HepG2 (cell line): ENCODE measurements around the gene CCDC121. TPM values are rescaled to one million over a fixed set of nuclear protein-coding genes. Genes with fewer than 3 reads are reported as not detected.

ENCODE experiments used
- BCL3 ChIP-seq: sonication (generic); formaldehyde crosslinking; IDR thresholded peaks from 2 replicates; pipeline ENCODE4 v1.5.1; 2020; ENCODE audit warnings: mild to moderate bottlenecking, missing genetic modification reagents, moderate library complexity
- BRF2 ChIP-seq: sonication (generic); formaldehyde crosslinking; IDR thresholded peaks from 2 replicates; pipeline ENCODE4 v1.8.1; 2022; ENCODE audit warnings: mild to moderate bottlenecking, missing genetic modification reagents
- CAMTA2 ChIP-seq: sonication (generic); formaldehyde crosslinking; IDR thresholded peaks from 2 replicates; pipeline ENCODE4 v1.4.0; 2020; ENCODE audit warnings: mild to moderate bottlenecking, missing genetic modification reagents, borderline replicate concordance
- CBX1 ChIP-seq: IDR thresholded peaks from one replicate; pipeline ENCODE4 v1.6.1; 2016; ENCODE audit warnings: antibody characterized with exemption, low read depth
- GZF1 ChIP-seq: sonication (generic); formaldehyde crosslinking; IDR thresholded peaks from 2 replicates; pipeline ENCODE4 v1.5.1; 2020; ENCODE audit warnings: mild to moderate bottlenecking, missing genetic modification reagents
- HHEX ChIP-seq: IDR thresholded peaks from 2 replicates; pipeline ENCODE4 v1.6.1; 2016; ENCODE audit warnings: control low read depth
- HIVEP1 ChIP-seq: sonication (generic); formaldehyde crosslinking; IDR thresholded peaks from 2 replicates; pipeline ENCODE4 v1.4.0; 2020; ENCODE audit warnings: mild to moderate bottlenecking, missing genetic modification reagents
- KDM5B ChIP-seq: sonication (generic); formaldehyde crosslinking; IDR thresholded peaks from 2 replicates; pipeline ENCODE4 v1.4.0; 2020; ENCODE audit warnings: missing genetic modification reagents, mild to moderate bottlenecking, borderline replicate concordance
- KDM6A ChIP-seq: IDR thresholded peaks from 2 replicates; pipeline ENCODE4 v1.6.1; 2016; ENCODE audit warnings: low read depth
- MBD4 ChIP-seq: IDR thresholded peaks from 2 replicates; pipeline ENCODE4 v1.6.1; 2012; ENCODE audit warnings: low read length, inconsistent platforms, borderline replicate concordance
- MED8 ChIP-seq: sonication (generic); formaldehyde crosslinking; IDR thresholded peaks from 2 replicates; pipeline ENCODE4 v1.8.1; 2023; ENCODE audit warnings: mild to moderate bottlenecking, missing genetic modification reagents; ENCODE audit not compliant: insufficient replicate concordance
- MYPOP ChIP-seq: sonication (generic); formaldehyde crosslinking; IDR thresholded peaks from 2 replicates; pipeline ENCODE4 v1.8.1; 2023; ENCODE audit warnings: mild to moderate bottlenecking, moderate library complexity, missing genetic modification reagents
- NFKB2 ChIP-seq: sonication (generic); formaldehyde crosslinking; IDR thresholded peaks from 2 replicates; pipeline ENCODE4 v1.4.0; 2020; ENCODE audit warnings: missing genetic modification reagents, borderline replicate concordance
- NR2F1 ChIP-seq, 2 experiments: fragments of 450-650 bp in 1 of 2; formaldehyde crosslinking in 1 of 2; IDR thresholded peaks; 2 replicates each; pipeline versions ENCODE4 v1.5.0 to v1.6.1; 2016 to 2020; ENCODE audit warnings: mild to moderate bottlenecking in 1 of 2, missing compliant biosample characterization in 1 of 2, missing genetic modification reagents in 1 of 2, moderate library complexity in 1 of 2
- RAD51 ChIP-seq: fragments of 450-650 bp; IDR thresholded peaks from 2 replicates; pipeline ENCODE4 v1.6.1; 2016; ENCODE audit warnings: borderline replicate concordance
- RNF2 ChIP-seq: fragments of 450-650 bp; conservative IDR thresholded peaks from 2 replicates; pipeline ENCODE4 v1.6.1; 2016; ENCODE audit warnings: low read depth
- SIN3B ChIP-seq: fragments of 150-350 bp; IDR thresholded peaks from 2 replicates; pipeline ENCODE4 v1.6.1; 2014; ENCODE audit warnings: low read length
- ZBTB34 ChIP-seq: sonication (generic); formaldehyde crosslinking; IDR thresholded peaks from 2 replicates; pipeline ENCODE4 v1.8.0; 2022; ENCODE audit warnings: mild to moderate bottlenecking, missing genetic modification reagents
- ZBTB43 ChIP-seq: sonication (generic); formaldehyde crosslinking; conservative IDR thresholded peaks from 2 replicates; pipeline ENCODE4 v1.4.0; 2020; ENCODE audit warnings: missing genetic modification reagents
- ZKSCAN1 ChIP-seq: fragments of 150-350 bp; IDR thresholded peaks from 2 replicates; pipeline ENCODE4 v1.6.1; 2014; ENCODE audit warnings: low read length
- ZNF17 ChIP-seq: sonication (generic); formaldehyde crosslinking; IDR thresholded peaks from 2 replicates; pipeline ENCODE4 v1.5.0; 2020; ENCODE audit warnings: mild to moderate bottlenecking, missing genetic modification reagents
- ZNF232 ChIP-seq: sonication (generic); formaldehyde crosslinking; IDR thresholded peaks from 2 replicates; pipeline ENCODE4 v1.4.0; 2020; ENCODE audit warnings: missing genetic modification reagents, borderline replicate concordance
- ZNF367 ChIP-seq: sonication (generic); formaldehyde crosslinking; IDR thresholded peaks from 2 replicates; pipeline ENCODE4 v1.4.0; 2020; ENCODE audit warnings: missing genetic modification reagents, borderline replicate concordance
- ZNF619 ChIP-seq: sonication (generic); formaldehyde crosslinking; IDR thresholded peaks from 2 replicates; pipeline ENCODE4 v1.4.0; 2020; ENCODE audit warnings: mild to moderate bottlenecking, missing genetic modification reagents
- polyA plus RNA-seq, 8 experiments: library from polyadenylated mRNA; depleted of rRNA in 3 of 8; stranded (reverse) in 7 of 8; unstranded in 1 of 8; fragments of >200 nt; fragmentation: Illumina TruSeq in 4 of 8; extraction: Trizol in 4 of 8; gene quantifications; 2 replicates each; pipeline versions ENCODE4 v1.2.1 to v1.2.3, GENCODE V29; 2011 to 2016; ENCODE audit warnings: low read depth in 4 of 8, missing spikeins in 1 of 8, mixed read lengths in 1 of 8; ENCODE audit not compliant: insufficient read depth in 1 of 8
- total RNA-seq, 5 experiments: library from RNA; depleted of rRNA; stranded (reverse); fragments of >200 nt; fragmentation: Illumina TruSeq; extraction: Trizol; gene quantifications; 2 replicates each; pipeline ENCODE4 v1.2.3, GENCODE V29; 2016; ENCODE audit warnings: low read depth in 1 of 5

Gene CCDC121
- total and polyA plus RNA-seq, 2 of the 13 experiments (the other 11 are each of a cell fraction or from before 2014, with no cell fraction given), result 1.9 to 3.0 TPM

- TF ChIP-seq RNF2, result peak; percentile 48; the same call in 1 of the 2 replicates
- TF ChIP-seq HIVEP1 (CRISPR knock-in tag), result peak; percentile 90; the same call in 1 of the 2 replicates
- TF ChIP-seq CAMTA2 (CRISPR knock-in tag), result no peak
- no peak for TF ChIP-seq MBD4
- peak; percentile 88 for TF ChIP-seq ZBTB43 (CRISPR knock-in tag)
- peak; percentile 73 for TF ChIP-seq HHEX (CRISPR knock-in tag)
- peak; percentile 99 for TF ChIP-seq SIN3B
- TF ChIP-seq BCL3 (CRISPR knock-in tag), result peak; percentile 96; the same call in 1 of the 2 replicates
- peak; percentile 96 for TF ChIP-seq NFKB2 (CRISPR knock-in tag)
- TF ChIP-seq ZKSCAN1, result no peak; the same call in none of the 2 replicates
- TF ChIP-seq MED8, result peak; percentile 79
- TF ChIP-seq ZNF232 (CRISPR knock-in tag), result peak; percentile 97
- 0 out of 2 replicates have a peak, but pooled peaks have one; percentile 15 for TF ChIP-seq RAD51
- TF ChIP-seq GZF1 (CRISPR knock-in tag), result peak; percentile 81
- peak; percentile 69; the same call in 1 of the 2 replicates for TF ChIP-seq MYPOP (CRISPR knock-in tag)
- no peak for TF ChIP-seq KDM6A (CRISPR knock-in tag)
- TF ChIP-seq ZNF367 (CRISPR knock-in tag), result no peak
- TF ChIP-seq BRF2 (CRISPR knock-in tag), result peak; percentile 66
- peak; percentile 53 to 72; a peak in 3 of 4 replicates for TF ChIP-seq NR2F1 (CRISPR knock-in tag; IDR thresholded peaks at IDR 0.05)
- TF ChIP-seq ZNF619, result peak; percentile 84; the same call in 1 of the 2 replicates
- no peak; the same call in 1 of the 2 replicates for TF ChIP-seq ZBTB34 (CRISPR knock-in tag)
- TF ChIP-seq ZNF17 (CRISPR knock-in tag), result no peak
- TF ChIP-seq CBX1, result peak; percentile 55
- TF ChIP-seq KDM5B (CRISPR knock-in tag), result peak; percentile 78; the same call in 1 of the 2 replicates
Measured at GRCh38 chr2:27663285-27664153, 34.7 kb upstream of the CCDC121 start, which contains the start of the genes SLC4A1AP and SUPT7L (continued).
